Spleen (tissue), 7 donors: ENCODE measurements around the gene FGF4.

Experiments used
- CTCF ChIP-seq, 11 experiments: fragments of 200-600 bp in 7 of 11; fragments of 450-650 bp in 4 of 11; sonication (generic) in 4 of 11; IDR thresholded peaks in 8 of 11; conservative IDR thresholded peaks in 3 of 11; 1 replicate in 7 of 11; 2 replicates in 4 of 11; pipeline versions ENCODE4 v1.4.0 to v1.8.0; 2016 to 2021; ENCODE audit warnings: antibody characterized with exemption in 11 of 11, inconsistent platforms in 4 of 11, mild to moderate bottlenecking in 1 of 11
- POLR2A ChIP-seq, 3 donors: fragments of 450-650 bp; IDR thresholded peaks; one replicate each; pipeline ENCODE4 v1.5.1; 2017; ENCODE audit warnings: antibody characterized with exemption in 3 of 3, mild to moderate bottlenecking in 1 of 3
- POLR2AphosphoS5 ChIP-seq, 3 donors: sonication (generic); formaldehyde crosslinking; IDR thresholded peaks; one replicate each; pipeline ENCODE4 v1.5.1; 2017; ENCODE audit warnings: antibody characterized with exemption in 3 of 3
- donor health status: DM: no; HTN: no; CAD: no; lungs with moderate emphysema.
- donor health status: DM: no; HTN: no; CAD: no.
- donor health status: DM: no; HTN: no; CAD: no.

- TF ChIP-seq POLR2A (IDR thresholded peaks at IDR 0.05) (no peak), CTCF (IDR thresholded peaks at IDR 0.05 in 8 of 11, conservative IDR thresholded peaks at IDR 0.05 in 3 of 11) (no peak), POLR2AphosphoS5 (IDR thresholded peaks at IDR 0.05) (no peak)
Measured at GRCh38 chr11:69729252-69729651, 45.9 kb downstream of the FGF4 start.
